Activated T-cell treated with anti-CD3 and anti-CD28 coated beads for 48 hours (primary cell): ENCODE measurements around the gene ADARB2.
"Not testable (repeated sequence)": the region's sequence is repeated elsewhere in the genome, so short reads cannot be mapped to it uniquely, and the experiment has no call there.

ENCODE experiments used
- DNase-seq: peaks from one replicate; pipeline ENCODE4 v3.0.0-alpha.2; 2020; ENCODE audit warnings: low read depth

Gene ADARB2

DNA sequence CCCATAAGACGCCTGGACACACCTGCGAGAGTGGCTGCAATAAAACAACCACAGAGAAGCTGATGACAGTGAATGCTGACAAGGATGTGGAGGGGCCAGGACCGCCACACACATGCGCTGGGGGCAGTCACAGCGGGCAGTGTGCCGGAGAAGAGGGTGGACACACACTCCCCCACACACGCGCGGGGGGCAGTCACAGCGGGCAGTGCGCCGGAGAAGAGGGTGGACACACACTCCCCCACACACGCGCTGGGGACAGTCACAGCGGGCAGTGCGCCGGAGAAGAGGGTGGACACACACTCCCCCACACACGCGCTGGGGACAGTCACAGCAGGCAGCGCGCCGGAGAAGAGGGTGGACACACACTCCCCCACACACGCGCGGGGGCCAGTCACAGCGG, 273.4 kb downstream of the ADARB2 start:
- not testable (repeated sequence) for DNase-seq

DNA sequence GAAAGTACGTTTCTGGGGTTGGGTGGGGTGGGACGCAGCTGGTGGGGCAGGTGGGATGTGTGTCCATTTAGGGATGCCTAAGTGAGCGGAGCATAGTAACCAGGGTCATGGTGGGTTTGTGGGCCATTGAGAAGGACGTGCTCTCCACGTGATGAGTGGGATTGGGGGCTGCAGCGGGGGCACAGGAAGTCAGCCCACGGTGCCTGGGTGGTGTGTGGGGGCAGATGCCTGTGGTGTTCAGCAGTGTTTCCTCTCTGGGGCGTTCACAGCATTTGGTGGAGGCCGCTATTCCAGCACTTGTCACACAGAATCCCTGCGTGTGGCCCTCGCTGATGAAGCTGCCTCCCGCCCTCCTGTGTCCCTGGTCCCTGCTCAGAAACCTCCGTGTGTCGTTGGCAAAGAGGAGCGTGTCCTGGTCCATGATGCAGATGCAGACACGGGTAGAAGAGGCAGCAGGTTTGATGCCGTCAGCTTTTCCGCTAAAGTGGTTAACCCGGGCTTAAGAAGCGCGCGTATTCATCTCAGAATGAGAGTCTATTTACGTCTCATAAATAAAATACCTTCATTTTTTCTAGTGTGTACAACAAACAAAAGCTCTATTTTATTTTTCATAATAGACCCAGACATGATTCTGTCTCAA, 274.2 kb downstream of the ADARB2 start:
- DNase-seq: no peak

DNA sequence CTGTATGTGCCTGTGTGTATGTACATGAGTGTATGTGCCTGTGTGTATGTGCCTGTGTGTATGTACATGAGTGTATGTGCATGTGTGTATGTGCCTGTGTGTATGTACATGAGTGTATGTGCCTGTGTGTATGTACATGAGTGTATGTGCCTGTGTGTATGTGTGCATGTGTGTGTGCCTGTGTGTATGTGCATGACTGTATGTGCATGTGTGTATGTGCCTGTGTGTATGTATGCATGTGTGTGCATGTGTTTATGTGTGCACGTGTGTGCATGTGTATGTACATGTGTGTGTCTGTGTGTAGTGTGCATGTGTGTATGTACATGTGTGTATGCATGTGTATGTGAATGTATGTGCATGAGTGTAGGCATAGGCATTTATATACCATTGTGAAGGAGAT, 274.8 kb downstream of the ADARB2 start:
- no peak for DNase-seq

DNA sequence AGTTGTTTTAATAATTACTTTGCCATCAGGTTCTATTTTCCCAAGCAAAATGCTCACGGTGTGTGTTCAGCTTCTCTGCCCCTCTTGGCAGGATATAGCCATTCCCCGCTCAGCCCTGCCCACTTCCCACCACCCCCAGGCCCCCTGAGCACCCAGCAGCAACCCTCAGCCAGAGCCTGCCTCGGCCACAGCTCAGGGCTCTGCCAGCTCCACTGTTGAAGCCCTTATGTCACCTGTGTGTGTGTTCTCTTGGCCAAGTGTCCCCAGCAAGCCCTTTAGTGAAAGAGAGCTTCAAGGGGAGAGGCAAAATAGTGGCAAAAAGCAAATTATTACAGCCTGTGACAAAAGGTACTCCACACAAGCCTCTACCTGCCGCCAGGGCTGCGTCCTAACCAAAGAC, 275.3 kb downstream of the ADARB2 start:
- DNase-seq: no peak

DNA sequence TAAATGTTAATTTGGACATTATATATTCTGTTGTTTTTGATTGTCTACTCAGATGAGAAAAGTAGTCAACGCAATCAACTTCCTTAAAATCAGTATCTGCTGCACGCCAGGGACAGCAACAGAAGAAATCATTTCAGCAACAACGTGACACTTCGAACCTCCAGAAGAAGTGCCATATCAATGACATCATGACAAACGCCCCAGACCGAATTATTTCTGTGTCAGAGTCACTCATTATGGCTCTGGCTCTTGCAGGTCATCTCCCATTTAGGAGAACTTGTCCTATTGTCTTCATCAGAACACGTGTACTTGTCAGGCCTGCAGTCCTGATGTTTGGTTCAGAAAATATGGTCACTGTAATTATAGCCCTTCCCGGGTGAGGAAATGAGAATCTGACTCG, 276.3 kb downstream of the ADARB2 start:
- no peak for DNase-seq

DNA sequence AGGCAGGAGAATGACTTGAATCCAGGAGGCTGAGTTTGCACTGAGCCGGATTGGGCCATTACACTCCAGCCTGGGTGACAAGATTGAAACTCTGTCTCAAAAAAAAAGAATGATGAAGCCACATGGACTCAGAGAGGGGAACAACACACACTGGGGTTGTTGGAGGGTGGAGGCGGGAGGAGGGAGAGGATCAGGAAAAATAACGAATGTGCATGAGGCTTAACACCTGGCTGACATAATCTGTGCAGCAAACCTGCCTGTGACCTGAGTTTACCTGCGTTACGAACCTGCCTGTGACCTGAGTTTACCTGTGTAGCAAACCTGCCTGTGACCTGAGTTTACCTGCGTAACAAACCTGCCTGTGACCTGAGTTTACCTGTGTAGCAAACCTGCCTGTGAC, 277.7 kb downstream of the ADARB2 start:
- not testable (repeated sequence) for DNase-seq

DNA sequence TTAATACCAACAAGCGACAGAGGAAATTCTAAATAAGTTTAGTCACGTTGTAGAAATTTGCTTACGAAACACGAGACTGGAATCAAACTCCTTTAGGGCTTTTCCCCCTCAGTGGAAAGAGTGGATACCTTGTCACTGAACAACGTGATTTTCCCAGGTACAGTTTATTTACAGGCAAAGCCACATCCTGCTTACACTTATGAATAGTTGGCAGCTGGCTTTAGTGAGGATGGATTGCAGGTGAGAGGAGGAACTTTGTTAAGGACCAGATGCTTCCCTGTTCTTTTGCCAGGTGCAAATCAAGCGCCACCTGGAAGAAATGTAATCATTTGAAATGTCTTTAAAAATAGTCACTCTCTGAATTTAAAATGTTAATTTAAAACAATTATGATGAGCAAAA, 282.4 kb downstream of the ADARB2 start:
- no peak for DNase-seq

DNA sequence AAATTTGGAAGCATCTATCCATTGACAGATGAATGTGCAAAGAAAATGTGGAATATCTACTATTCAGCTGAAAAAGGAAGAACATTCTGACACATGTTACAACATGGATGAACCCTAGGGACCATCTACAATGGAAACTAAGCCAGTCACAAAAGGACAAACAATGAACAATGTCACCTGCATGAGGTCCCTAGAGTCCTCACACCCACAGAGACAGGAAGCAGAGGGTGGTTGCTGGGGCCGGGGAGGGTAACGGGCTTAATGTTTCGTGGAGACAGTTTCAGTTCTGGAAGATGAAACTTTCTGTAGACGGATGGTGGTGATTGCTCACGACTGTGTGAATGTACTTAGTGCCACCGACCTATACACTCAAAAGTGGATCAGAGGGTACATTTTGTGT, 282.9 kb downstream of the ADARB2 start:
- DNase-seq: peak; percentile 6

DNA sequence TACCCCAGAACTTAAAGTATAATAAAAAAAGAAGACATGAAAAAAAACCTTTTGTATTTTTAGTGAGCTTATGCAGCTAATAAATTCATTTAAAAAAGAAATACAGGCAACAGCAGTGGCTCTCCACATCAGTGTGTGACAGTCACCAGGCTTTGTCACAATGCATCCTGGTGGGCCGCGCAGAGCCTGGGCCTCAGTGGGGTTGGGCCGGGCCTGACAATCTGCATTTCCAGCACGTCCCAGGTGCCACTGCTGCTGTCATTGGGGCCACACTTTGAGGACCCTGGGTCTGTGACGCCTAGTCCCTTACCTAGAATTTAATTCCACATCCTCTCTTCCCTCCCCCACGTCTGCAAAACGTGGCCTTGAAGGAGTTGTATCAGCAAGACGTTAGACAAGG, 284.5 kb downstream of the ADARB2 start:
- no peak for DNase-seq

DNA sequence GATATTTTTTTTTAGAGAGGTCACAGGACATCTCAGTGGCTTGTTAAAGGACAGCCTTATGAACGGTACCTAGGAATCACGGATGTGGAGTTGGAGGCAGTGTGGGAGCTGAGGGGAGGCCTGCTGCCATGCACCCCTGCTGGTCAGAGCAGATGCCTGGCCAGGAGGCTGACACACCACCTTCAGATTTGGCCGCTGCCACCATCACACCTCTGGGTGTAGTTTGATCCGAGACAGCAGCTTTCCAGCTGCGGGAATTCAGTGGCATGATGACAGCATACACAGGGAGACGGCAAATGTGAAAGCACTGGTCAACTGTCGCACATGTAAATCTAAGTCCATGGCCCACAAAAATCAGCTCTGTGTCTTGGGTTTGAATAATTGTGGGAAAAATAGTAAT, 285.4 kb downstream of the ADARB2 start:
- DNase-seq: no peak

DNA sequence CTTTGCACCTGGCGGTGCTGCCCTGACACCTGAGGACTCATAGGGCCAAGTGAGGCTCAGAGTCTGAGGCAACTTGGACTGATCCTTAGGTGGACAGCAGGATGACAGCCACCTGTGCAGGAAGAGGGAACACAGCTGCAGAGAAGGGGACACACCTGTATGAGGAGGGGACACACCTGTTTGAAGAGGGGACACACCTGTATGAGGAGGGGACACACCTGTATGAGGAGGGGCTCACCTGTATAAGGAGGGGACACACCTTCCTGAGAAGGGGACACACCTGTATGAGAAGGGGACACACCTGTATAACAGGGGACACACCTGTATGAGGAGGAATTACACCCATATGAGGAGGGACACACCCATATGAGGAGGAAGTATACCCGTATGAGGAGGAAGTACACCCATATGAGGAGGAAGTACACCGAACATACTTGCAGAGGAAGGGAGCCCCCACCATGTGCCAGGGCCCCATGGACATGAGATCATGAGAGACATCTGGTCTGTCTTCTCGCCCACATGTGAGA, 285.9 kb downstream of the ADARB2 start:
- DNase-seq: no peak

DNA sequence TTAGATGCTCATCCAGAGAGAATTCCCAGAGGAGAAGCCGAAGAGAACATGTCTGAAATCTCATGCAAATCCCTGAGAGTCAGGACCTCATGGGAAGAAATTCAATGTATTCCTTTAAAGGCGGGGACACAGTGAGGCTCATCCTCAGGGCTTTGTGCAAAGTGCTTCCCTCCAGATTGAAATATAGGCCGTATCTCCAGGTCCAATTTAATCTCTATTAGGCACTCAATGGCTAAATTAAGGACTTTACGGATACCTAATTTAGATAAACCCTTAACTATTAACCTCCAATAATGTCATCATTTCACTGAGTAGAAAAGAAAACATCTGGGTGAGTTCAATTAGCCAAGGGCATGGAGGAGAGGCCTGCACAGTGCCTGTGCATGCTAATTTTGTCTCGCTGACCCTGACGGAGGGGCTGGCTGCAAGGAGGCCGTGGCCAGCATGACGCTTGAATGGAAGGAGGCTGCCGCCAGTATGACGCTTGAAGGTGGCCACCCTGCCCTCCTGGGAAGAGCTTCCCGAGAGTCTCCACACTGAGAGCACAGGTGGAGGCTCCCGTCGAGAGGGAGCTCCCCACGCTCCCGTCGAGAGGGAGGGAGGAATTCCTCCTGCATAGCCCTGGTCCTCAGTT, 287.6 kb downstream of the ADARB2 start:
- no peak for DNase-seq

DNA sequence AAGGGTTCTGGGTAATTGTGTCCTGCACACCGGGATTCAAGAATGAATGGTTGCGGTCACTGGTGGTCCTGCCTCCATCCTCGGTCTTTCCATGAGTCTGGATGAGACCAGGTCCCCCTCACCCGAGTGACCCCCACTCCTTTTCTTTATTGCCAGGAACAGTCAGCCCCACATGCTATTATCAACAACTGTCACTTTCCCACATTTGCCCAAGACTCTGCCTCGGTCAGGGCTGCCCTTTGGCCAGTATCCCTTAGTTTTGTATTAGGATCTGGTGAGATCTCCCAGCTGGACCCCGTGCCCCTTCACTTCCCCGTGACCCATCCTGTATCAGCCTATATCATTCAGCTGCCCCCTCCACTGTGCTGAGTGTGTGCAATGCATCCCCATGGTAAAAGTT, 288.3 kb downstream of the ADARB2 start:
- no peak for DNase-seq

DNA sequence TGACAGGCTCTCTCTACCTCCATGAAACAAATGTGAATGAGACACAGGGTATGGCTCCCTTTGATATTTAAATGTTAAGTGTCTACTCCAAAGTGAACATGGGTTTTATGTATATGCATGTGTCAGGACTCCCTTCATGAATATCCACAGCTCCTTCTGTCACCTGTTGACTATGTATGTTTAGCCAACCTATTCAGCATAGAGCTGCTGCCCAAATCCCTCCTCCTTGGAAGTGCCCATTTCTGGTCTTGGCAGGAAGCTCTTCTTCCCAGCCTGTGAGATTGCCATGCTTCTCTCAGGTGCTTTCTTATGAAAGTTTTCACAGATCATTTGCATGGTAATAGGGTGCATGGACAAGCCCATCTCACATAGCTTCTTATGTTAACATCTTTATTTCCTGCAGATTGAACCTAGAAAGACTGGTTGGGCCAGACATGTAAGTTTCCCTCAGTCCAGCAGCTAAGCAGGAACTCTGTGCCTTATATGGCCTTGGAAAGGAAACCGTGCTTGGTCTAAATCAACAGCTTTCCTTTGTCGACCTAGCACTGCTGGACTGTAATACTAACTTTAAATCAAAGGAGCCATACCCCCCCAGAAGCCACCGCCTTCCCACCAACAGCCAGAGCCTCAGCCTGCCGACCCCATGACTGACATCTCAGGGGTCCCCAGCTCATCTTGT, 288.9 kb downstream of the ADARB2 start:
- no peak for DNase-seq

DNA sequence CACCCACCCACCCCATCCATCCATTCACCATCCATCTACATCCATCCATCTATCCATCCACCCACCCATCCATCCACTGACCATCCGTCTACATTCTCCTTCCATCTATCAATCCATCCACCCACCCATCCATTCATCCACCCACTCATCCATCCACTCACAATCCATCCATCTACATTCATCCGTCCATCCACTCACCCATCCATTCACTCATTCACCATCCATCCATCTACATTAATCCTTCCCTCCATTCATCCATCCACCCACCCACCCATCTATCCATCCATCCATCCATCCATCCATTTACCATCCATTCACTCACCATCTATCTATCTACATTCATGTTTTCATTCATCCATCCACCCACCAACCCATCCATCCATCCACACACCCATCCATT, 292.5 kb downstream of the ADARB2 start:
- no peak for DNase-seq

DNA sequence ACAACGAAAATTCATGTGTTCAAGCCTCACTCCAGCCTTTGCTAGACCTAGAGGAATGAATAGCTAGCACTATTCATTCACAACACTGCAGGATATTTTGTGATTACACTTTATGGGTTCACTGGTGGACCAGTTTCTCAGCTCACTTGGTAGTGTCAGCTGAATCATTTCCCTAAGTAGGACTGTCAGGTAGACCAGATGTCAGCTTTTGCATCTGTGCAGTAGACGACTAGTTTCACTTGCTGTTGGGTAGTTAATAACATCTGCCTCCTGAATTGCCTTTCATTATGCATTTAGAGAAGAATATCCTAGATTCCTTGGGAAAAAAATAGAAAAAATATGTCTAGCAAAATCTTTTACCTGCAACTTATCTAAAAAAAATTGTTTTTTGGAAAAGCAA, 296.4 kb downstream of the ADARB2 start:
- no peak for DNase-seq

DNA sequence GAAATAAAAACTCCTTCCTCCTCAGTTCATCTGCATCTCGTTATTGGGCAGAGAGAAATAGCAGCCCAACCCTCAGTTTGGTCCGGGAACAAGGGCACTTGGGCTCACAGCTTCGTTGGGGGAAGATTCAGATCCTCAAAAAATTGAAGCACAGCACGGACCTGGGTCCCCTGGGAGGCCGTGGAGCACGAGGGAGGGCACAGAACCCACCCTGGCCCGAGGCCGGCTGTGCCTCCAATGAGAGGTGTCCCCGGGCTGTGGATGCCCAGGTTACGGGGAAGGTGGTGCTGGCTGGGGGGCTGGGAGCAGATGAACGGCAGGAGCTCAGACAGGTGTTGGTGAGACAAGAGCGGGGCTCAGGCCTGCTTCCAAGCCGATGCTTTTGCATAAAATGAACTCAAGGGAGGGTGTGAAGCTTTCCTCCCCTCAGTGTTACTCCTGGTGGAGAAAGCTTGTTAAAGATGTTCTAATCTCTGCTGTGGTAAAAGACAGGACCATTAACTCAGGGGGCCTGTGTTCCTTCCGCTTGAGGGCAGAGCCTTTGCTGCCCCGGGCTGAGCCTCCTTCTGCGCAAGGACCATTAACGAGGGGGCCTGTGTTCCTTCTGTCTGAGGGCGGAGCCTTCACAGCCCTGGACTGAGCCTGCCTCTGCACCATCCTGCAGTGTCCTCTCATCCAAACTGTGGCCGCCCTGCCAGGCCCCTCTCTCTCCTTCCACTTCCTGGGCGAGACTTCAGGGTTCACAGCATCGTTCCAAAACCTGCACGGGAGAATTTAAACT, 302.2 kb downstream of the ADARB2 start:
- DNase-seq: no peak

DNA sequence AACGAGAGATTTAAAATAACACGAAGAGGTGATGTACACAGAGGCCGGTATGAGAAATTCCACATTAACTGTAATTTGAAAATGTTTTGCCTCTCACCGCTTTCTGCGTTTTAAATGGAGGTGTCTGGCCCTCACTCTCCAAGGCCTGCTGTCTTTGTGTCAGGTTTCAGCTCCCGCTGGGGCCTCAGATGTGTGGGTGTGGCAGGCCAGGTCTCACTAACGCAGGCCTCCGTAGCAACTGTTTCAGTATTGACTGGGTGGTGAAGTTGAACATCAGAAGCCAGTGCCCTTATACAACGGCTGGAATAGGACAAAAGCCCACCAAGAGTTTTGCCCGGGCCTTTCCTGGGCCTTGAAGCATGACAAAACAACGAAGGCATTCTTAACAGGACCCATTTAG, 303.1 kb downstream of the ADARB2 start:
- DNase-seq: no peak

DNA sequence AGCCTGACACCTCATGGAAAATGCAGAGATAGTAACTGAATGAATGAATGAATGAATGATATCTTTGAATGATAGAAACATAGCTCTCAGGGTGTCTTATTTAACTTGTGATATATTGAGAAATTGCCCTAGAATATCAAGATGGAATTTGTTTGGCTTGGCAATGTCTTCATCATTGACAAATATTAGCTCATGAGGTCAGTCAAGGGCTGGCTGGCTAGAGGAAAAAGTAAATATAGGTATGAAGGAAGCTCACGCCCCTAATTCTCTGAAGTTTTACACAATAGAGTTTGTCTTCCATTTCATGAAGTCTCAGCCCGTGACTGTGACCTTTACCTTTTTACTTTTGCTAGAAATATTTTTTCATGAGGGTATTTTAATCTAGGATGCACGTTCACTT, 305.2 kb downstream of the ADARB2 start:
- no peak for DNase-seq

DNA sequence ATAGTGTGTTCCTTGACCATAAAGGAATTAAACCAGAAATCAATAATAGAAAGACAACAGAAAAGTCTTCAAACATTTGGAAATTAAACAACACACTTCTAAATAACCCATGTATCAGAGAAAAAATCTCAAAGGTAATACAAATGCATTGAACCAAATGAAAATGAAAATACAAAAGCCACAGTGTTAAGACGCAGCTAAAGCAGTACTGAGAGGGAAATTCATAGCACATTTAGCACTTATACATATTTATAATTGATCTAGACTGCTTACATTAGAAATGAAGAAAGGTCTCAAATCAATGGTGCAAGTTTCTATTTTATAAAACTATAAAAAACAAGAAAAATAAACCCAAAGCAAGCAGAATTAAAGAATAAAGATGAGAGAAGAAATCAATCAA, 306.1 kb downstream of the ADARB2 start:
- DNase-seq: no peak

DNA sequence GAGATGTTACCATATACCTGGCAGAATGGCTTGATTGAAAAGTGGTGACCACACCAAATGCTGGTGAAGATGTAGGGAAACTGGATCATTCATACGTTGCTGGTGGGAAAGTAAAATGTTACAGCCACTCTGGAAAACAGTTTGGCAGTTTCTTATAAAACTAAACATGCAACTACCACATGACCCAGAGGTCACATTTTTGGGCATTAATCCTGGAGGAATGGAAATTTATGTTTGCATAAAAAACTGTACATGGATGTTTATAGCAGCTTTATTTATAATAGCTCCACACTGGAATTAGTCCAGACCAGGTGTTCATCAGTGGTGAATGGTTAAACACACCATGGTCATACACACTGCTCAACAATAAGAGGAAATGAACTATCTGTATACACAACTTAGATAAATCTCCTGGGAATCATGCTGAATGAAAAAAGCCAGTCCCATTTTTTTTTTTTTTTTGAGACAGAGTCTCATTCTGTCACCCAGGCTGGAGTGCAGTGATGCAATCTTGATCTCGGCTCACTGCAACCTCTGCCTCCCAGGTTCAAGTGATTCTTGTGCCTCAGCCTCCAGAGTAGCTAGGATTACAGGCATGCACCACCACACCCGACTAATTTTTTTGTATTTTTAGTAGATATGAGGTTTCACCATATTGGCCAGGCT, 309.7 kb downstream of the ADARB2 start:
- not testable (repeated sequence) for DNase-seq

DNA sequence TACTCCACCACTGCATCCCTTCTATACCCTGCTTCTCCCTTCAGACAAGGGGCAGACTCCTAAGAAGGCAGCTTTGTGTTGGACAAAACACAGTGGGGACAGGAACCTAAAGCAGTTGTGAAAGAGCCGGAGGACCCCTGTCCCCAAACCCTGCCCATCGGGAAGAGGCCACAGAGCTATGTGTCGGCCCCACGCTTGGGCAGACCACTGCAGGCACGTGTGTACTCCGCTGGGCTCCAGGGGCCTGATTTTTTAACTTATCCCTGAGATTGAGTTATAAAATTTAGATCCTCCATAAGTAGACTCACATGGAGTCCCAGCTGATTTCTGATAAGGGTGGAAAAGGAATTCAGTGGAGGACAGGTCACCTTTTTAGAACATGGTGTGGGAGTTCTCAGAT, 310.5 kb downstream of the ADARB2 start:
- DNase-seq: no peak
